GM21423 (cell line): Measurements from ENCODE around the gene TAL1.
"Not testable (repeated sequence)": the region's sequence is repeated elsewhere in the genome, so short reads cannot be mapped to it uniquely, and the experiment has no call there.

ENCODE experiments used
- ATAC-seq: cut with Tn5 transposase; IDR thresholded peaks from one replicate; pipeline ENCODE4 v1.9.1; 2021; ENCODE audit warnings: mild to moderate bottlenecking, moderate library complexity; ENCODE audit not compliant: unreplicated experiment

Gene TAL1

DNA sequence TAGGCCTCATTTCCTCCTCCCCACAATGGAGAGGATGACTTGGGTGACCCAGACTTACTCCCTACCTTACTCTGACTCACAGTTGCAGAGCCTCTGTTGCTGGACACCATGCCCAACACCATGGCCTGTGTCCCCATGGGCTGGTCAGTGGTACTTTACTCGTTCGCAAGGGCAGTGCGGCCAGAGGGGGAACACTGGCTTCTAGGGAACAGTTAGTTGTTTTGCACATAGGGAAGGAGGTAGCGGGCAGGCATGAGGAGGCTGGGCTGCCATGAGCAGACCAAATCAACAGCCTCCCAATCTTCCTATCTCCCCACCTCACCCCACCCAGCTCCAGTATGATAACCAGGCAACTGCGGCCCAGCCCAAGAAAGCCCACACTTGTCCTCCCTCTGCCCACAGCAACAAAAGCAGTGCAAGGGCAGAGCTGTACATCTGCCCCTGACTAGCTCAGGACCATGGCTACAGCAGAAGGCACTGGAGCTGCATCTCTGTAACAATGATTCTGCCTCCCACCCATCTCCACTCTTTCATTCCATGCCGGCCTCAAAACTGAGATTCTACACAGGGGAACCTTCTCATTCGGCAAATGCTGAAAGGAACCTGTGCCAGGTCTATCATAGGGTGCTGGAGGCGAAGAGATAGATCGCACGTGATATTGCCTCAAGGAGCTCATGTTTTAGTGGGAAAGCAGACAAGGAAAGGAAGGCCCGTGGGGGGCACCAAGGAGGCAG, 18.6 kb downstream of the TAL1 start:
- ATAC-seq, result no peak

DNA sequence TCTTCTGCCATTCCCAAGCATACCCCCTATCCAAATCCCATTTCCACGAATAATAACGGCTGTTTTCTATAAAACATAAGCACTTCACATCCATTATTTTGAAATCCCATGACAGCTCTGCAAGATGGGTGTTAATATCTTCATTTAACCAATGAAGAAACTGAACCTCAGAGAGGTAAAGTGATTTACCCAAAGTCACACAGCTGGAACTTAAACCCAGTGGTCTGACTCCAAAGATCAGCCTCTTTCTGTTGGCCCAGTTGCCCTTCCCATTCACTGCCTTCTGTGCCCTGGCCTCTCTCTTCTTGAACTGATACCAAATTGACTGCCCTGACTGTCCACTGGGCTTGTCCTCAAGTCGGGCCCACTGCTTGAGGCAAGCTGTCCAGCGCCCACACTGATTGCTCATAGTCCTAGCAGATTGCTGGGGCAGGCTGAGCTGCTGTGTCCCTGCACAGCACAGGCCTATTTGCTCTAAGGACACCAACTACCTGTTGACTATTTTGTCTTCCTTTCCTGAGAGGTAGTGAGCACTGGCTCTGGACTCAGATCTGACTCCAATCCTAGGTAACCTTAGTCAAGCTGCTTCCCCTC, 19.3 kb downstream of the TAL1 start:
- ATAC-seq, result no peak

DNA sequence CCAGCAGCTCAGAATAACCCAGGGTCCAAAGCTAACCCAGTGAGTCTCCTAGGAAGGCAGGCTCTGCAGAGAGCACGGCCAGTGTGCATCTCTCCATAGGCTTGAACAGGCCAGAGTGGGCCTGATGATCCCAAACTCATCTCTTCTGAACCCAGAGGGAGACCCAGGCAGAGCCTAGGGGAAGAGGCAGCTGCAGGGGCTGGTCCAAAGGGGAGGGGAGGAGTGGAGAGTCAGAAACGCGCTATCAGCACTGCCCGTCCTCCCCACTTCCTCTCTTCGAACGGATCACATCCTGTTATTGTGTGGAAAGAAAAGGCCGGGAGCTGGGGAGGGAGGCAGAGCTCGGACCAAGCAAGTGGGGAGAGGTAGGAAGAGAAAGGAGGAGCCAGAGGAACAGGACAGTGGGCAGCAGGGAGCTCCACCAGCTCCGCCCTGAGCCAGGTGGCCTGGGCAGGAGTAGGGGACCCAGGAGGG, 20.2 kb downstream of the TAL1 start:
- no peak for ATAC-seq

DNA sequence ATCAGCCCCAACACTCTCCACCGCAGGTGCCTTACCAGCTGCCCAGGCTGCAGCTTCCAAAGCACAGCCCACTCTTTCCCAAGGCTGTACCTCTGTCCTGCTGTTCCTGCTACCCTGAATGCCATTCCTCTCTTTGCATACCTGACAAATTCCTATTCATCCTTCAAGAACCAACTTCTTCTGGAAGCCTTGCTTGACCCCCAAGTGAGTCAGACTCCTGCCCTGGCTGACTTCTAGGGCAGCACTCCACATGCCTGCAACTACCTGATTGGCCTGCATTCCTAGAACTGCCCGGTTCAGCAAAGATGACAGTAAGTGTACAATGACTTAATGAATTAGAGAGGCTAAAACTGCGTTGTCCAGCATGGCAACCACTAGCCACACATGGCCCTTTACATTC, 21.4 kb downstream of the TAL1 start:
- no peak for ATAC-seq

DNA sequence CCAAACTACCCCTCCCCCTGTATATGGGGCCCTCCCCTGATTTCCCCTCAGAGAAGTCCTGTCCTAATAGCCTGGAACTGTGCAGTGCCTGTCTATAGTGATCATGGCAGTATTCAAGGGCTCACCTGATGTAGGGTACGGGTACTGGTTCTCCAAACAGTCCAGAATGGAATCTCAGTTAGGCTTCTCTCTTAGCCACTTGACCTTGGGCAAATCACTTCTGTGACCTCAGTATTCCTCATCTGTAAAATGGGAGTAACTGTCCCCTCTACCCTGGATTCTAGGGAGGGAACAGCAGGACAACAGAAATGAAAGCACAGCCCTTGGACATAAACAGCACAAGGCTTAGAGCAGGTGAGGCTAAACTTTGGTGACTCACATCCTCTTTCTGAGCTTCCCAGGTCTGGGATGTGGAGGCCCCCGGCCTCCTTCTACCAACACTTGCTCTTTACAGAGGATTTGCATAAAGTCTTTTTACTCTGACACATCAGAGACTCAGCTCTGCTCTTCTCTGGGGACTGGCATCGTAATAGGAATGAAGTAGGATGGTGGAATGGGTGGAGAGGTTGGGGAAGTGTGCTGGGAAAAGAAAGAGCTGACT, 22.2 kb downstream of the TAL1 start:
- no peak for ATAC-seq

DNA sequence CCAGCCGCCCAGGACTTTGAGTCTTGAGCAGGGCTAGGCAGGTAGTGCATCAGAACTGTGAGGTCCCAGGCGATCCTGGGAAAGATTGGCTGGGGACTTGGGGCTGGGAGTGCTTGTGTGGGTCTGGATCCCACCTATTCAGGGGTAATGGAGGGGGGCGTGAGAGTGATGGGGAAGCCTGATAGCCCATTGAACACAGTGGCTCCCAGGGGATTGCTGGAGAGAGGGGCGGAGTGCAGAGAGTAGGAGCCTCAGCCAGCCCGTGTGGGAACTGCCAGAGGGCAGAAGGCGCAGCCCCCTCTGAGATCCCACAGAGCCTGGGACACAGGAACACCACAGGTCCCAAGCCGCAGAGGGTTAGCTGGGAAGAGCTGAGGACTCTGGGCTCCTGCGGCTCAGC, 22.9 kb downstream of the TAL1 start:
- ATAC-seq, result no peak

DNA sequence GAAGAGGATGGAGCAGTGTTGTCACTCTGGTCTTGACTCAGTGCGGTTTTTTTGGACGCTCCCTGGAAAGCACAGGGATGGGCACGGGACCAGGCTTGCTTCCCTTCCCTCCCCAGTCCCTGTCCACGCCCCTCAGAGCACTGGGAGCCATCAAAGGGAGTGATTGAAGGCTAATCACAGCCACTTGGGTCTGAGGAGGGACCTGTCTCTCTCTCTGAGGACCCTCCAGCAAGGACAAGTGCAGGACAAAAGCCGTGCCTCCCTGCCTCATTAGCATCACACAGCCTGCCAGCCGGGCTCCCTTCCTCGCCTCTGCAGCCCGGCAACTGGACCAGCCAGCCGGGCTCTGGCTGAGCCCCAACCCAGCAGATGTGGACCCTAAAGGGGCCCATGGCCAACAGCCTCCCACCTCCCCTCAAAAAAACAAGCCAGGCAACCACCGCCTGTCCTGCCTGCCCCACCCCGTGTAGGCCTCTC, 23.6 kb downstream of the TAL1 start:
- ATAC-seq, result no peak

DNA sequence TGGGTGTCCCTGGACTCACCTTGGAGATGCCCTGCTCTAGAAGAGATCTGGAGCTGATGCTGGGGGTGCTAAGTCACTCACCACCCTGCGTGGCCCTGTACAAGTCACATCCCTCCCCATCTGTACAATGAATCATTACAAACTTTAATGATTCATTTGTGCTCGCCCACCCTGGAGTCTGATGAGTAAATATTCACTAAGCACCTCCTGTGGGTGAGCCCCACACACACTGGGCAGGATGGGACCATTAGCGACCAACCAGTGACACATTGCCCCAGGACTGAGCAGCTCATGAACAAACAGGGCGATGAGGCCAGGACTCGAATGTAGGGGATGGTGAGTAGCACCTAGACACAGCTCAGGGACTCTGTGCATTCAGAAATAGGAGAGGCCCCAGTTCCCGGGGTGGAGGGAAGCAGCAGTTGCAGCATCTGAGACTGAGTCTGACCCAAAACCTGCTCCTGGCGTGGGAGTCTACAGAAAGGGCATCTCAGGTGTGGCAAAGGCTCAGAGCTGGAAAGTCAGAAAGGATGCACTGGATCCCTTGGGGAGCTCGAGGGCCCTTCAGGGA, 24.1 kb downstream of the TAL1 start:
- ATAC-seq, result no peak

DNA sequence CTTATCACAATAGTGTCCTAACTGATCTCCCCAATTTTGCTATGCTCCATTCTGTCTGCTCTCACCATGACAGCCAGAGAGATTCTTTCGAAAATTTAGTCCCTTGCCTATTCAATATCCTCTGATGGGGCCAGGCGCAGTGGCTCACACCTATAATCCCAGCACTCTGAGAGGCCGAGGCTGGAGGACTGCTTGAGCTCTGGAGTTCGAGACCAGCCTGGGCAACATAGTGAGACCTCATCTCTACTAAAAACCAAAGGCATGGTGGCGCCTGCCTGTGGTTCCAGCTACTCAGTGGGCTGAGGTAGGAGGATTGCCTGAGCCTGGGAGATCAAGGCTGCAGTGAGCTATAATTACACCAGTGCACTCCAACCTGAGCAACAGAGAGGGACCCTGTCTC, 26.1 kb downstream of the TAL1 start:
- ATAC-seq, result no peak

DNA sequence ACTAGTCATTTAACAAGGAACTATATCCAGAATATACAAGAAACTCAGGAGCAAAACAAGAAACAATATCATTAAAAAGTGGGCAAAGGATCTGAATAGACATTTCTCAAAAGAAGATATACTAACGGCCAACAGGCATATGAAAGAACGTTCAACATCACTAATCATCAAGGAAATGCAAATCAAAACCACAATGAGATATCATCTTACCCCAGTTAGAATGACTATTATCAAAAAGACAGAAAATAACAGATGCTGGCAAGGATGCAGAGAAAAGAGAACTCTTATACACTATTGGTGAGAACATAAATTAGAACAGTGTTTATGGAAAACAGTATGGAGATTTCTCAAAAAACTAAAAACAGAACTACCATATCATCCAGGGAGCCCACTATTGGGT, 28.5 kb downstream of the TAL1 start:
- not testable (repeated sequence) for ATAC-seq

DNA sequence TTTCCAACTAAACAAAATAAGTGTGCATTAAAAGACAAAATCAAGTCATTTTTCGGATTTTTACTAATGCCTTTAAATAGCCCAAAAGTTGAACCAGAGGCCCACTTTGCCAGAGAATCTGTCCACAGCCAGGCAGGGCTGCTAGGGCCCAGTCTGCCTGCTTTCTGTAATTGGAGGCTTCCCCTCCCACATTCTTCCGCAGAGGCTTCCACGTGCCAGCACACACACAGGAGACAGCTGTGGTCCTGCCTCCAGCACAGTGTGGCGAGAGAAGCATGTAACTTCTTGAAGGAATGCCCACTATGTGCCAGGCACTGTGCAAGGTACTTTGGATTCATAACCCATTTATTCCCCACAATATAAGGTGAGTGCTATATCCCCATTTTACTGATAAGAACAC, 30.8 kb downstream of the TAL1 start:
- no peak for ATAC-seq

DNA sequence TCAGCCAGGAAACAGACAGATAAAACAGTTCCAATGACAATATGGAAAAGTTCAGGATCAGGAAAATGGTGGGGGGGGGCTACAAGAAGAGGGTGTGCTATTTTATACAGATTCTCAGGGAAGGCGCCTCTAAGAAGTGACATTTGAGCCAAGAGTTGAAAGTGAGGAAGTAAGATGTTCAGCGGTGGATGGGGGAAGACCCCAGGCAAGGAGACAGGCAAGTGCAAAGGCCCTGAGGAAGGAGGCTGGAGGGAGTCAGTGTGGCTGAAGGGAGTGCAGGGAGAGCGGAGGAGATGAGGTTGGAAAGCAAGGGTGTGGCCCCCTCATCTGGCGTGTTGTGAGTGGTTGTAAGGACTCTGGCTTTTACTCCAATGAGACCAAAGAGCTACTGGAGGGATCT, 33.8 kb downstream of the TAL1 start:
- ATAC-seq, result no peak

DNA sequence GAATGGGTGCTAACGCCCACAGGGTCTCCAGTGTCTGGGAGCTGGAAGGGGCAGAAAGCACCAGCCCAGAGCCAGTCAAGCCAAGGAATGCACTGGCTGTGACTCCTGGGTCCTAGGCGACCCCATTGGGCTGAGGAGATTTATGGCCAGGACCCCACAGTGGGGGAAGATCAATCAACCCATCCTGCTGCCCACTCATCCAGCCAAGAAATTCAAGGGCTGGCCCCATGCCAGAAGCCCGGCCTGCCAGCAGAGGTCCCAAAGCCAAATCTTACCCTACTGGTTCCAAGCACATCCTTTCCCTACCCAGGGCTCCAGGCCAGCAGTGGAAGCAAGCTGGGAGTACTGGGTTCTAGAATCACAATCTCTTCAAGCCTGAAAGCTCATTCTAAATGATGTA, 35.4 kb downstream of the TAL1 start:
- ATAC-seq, result no peak

DNA sequence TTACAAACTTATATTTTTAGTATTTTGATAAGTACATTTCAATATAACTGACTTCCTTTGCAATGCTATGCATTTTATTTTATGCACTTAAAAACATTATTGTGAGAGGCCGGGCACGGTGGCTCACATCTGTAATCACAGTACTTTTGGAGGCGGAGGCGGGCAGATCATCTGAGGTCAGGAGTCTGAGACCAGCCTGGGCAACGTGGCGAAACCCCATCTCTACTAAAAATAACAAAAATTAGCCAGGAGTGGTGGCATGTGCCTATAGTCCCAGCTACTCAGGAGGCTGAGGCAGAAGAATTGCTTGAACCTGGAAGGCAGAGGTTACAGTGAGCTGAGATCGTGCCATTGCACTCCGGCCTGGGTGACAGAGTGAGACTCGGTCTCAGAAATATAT, 36.0 kb downstream of the TAL1 start:
- ATAC-seq, result not testable (repeated sequence)

DNA sequence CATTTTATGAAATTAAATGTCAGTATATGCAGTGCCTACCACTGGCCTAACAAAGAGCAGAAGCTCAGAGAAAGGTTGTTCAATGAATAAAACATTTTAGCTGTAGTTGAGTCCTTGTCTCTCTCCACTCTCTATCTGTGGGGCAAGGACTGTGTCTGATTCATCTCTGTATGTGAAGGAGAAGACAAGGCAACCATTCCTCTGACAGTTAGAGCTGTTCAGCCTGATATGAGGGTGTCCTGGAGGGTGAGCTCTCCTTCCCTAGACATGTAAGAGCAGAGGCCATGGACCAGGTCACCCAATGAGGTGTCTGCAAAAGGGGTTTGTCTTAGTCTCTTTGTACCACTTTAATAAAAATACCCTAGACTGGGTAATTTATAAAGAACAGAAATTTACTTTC, 37.7 kb downstream of the TAL1 start:
- no peak for ATAC-seq

DNA sequence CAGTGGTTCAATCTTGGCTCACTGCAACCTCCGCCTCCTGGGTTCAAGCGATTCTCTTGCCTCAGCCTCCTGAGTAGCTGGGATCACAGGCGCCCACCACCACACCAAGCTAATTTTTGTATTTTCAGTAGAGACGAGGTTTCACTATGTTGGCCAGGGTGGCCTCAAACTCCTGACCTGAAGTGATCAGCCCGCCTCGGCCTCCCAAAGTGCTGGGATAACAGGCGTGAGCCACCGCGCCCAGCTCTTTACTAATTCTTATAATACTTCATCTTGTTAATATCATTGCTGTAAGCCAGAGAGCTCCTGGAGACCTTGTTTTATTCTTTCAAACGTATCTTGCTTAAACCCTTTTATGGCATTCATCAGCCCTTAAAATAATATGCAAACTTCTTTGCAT, 38.5 kb downstream of the TAL1 start:
- ATAC-seq, result not testable (repeated sequence)

DNA sequence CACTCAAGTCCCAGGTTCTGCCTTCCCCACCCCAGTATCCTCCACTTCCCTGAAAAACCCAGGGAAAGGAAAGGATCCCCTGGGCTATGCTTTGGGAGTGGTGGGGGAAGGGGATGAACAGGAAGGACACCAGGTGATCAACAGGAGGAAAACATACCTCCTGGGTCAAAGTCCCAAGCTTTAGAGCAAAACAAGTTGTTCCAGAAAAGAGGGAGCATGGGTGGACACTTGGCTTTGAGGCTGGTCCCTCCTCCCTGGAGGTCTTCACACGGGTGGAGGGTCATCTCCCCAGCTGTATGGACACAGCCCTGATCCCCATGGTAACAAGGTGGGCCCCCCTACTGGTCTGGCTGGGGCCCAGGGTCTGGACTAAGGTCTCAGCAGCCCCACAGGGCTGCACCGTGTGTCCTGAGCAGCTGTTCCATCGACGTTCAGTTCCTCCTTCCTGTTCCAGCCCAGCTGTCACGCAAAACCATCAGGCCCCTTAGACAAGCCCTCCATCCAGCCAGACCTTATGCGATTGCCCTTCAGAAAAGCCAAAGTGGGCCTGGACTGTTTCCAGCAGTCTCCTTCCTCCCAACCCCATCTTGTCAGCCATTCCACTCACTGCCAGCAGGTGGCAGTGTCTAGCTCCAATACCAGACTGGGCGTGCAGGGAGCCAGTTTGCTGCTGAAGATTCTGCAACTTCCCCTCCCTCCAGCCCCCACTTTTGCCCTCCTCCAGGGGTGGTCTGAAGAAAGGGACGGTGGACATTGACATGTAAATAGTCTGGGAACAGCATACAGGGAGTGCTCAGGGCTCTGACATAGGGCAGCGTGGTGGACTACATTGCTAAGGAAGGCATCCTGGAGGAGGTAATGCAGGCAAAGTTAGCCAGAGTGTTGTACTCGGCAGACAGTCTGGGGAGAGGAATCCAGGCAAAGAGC, 39.3 kb downstream of the TAL1 start:
- no peak for ATAC-seq

DNA sequence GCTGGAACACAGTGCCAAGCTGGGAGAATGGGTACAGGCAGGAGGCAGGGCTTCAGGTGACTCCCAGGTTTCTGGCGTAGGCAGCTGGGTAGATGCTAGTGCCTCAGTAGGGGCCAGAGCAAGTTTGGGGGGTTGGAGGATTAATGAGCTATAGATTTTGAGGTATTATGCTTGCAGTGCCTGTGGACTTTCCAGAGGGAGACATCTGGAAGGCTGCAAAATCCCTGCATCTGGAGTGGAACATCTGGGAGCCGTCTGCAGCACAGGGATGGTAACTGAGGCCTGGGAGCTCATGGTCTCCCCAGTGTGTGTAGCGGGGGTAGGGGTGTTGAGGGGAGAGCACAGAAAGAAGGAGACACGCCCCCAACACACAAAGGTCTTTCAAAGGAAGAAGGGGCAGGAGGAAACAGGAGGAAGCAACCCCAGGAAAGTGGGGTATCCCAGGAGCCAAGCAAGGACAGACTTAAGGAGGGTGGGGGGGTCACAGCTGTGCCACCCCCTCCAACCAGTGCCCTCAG, 40.0 kb downstream of the TAL1 start:
- ATAC-seq, result no peak

DNA sequence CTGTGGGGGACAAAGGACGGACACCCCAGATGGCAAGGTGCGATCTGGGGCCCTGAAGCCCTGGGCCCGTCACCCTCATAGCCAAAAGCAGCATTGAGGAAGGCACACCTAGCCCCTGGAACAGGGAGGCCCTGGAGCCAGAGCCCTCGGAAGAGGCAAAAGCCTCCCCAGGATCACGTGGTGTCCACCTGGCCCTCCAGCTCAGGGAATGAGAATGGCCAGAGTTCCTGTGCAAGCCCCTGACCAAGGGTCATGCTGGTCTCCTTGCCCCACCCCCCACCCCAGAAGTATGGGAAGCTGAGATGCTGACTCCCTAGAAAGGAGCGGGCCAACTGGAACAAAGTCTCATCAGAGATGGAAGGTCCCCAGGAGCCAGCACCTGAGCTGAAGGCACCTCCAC, 41.2 kb downstream of the TAL1 start:
- ATAC-seq, result no peak

DNA sequence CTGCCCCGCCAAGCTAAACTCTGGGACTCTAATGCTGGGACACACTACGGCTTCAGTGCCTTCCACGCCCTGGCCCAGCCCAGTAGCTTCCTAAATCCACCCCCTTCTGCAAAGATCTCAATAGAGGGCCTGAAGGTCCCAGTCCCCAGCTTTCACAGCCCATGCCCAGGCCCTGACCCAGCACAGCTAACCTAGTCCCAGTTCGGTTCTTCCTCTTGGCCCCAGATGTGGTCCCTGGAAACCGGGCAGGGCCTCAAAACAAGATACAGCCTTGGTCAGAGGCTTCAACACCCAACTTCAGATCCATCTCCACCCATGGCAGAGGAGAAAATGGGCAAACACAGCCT, 41.5 kb downstream of the TAL1 start:
- ATAC-seq, result no peak
